Neuronal stem cell (in vitro differentiated cells): ENCODE measurements around the gene MTUS2. TPM values are rescaled to one million over a fixed set of nuclear protein-coding genes. Genes with fewer than 3 reads are reported as not detected.

Experiments used
- DNase-seq: peaks from one replicate; pipeline ENCODE4 v3.0.0-alpha.2; 2013; ENCODE audit warnings: low spot score
- H2AFZ ChIP-seq: one replicate; pipeline ENCODE4 v1.6.1; 2013; ENCODE audit warnings: mild to moderate bottlenecking, low read length, inconsistent platforms
- H2AK5ac ChIP-seq: 2 replicates; pipeline ENCODE4 v1.6.1; 2013; ENCODE audit warnings: low read depth, mild to moderate bottlenecking, inconsistent platforms, low read length, moderate library complexity, mixed read lengths
- H2BK120ac ChIP-seq: 2 replicates; pipeline ENCODE4 v1.6.1; 2013; ENCODE audit warnings: low read depth, mild to moderate bottlenecking, inconsistent platforms, low read length, moderate library complexity, mixed read lengths
- H2BK12ac ChIP-seq: one replicate; pipeline ENCODE4 v1.6.1; 2013; ENCODE audit warnings: low read length, inconsistent platforms
- H2BK15ac ChIP-seq: 2 replicates; pipeline ENCODE4 v1.6.1; 2013; ENCODE audit warnings: mild to moderate bottlenecking, low read length, inconsistent platforms, mixed read lengths
- H2BK5ac ChIP-seq: one replicate; pipeline ENCODE4 v1.6.1; 2013; ENCODE audit warnings: inconsistent platforms, mild to moderate bottlenecking, low read length, moderate library complexity
- H3K14ac ChIP-seq: one replicate; pipeline ENCODE4 v1.6.1; 2013; ENCODE audit warnings: low read length, inconsistent platforms
- H3K18ac ChIP-seq: 2 replicates; pipeline ENCODE4 v1.6.1; 2013; ENCODE audit warnings: low read length, inconsistent platforms
- H3K23ac ChIP-seq: 2 replicates; pipeline ENCODE4 v1.6.1; 2013; ENCODE audit warnings: low read depth, mild to moderate bottlenecking, mixed read lengths, low read length, inconsistent platforms; ENCODE audit not compliant: poor library complexity
- H3K27ac ChIP-seq: replicated peaks from 3 replicates; pipeline ENCODE4 v1.5.1; 2013; ENCODE audit warnings: low read length, inconsistent platforms
- H3K27me3 ChIP-seq, 3 experiments: 2 replicates each; pipeline ENCODE4 v1.6.1; 2013; ENCODE audit warnings: low read length in 3 of 3, mild to moderate bottlenecking in 2 of 3, inconsistent platforms in 1 of 3, low read depth in 1 of 3, mixed read lengths in 1 of 3, moderate library complexity in 1 of 3; ENCODE audit not compliant: control insufficient read depth in 3 of 3, insufficient read depth in 3 of 3
- H3K36me3 ChIP-seq, 2 donors: replicated peaks in 1 of 2; 2 replicates each; pipeline ENCODE4 v1.6.1; 2013; ENCODE audit warnings: low read length in 2 of 2; ENCODE audit not compliant: control insufficient read depth in 2 of 2, insufficient read depth in 2 of 2
- H3K4ac ChIP-seq: 2 replicates; pipeline ENCODE4 v1.6.1; 2013; ENCODE audit warnings: inconsistent platforms, mild to moderate bottlenecking, low read length, moderate library complexity
- H3K4me1 ChIP-seq, 2 donors: 1 replicate in 1 of 2; 2 replicates in 1 of 2; pipeline ENCODE4 v1.6.1; 2013; ENCODE audit warnings: low read length in 2 of 2, low read depth in 1 of 2; ENCODE audit not compliant: control insufficient read depth in 2 of 2, insufficient read depth in 1 of 2
- H3K4me2 ChIP-seq: one replicate; pipeline ENCODE4 v1.6.1; 2013; ENCODE audit warnings: mild to moderate bottlenecking, low read length, inconsistent platforms; ENCODE audit not compliant: insufficient read depth, poor library complexity, severe bottlenecking
- H3K4me3 ChIP-seq, 2 donors: 2 replicates each; pipeline ENCODE4 v1.5.1; 2013; ENCODE audit warnings: low read length in 2 of 2, mild to moderate bottlenecking in 2 of 2, inconsistent platforms in 1 of 2, moderate library complexity in 1 of 2
- H3K79me1 ChIP-seq: one replicate; pipeline ENCODE4 v1.6.1; 2013; ENCODE audit warnings: low read depth, mild to moderate bottlenecking, inconsistent platforms, low read length, moderate library complexity
- H3K9ac ChIP-seq: one replicate; pipeline ENCODE4 v1.6.1; 2013; ENCODE audit warnings: mild to moderate bottlenecking, low read depth, low read length, inconsistent platforms; ENCODE audit not compliant: poor library complexity
- H3K9me3 ChIP-seq, 2 donors: replicated peaks in 1 of 2; 2 replicates each; pipeline versions ENCODE3 to v1.6.1; 2013; ENCODE audit warnings: low read length in 2 of 2, mild to moderate bottlenecking in 2 of 2, inconsistent platforms in 1 of 2, low read depth in 1 of 2, mixed read lengths in 1 of 2, moderate library complexity in 1 of 2; ENCODE audit not compliant: control insufficient read depth in 2 of 2, insufficient read depth in 1 of 2
- H4K8ac ChIP-seq: one replicate; pipeline ENCODE4 v1.6.1; 2013; ENCODE audit warnings: low read depth, mild to moderate bottlenecking, inconsistent platforms, low read length, moderate library complexity
- H4K91ac ChIP-seq: one replicate; pipeline ENCODE4 v1.6.1; 2013; ENCODE audit warnings: low read length, low read depth, mild to moderate bottlenecking, inconsistent platforms; ENCODE audit not compliant: poor library complexity
- WGBS, 2 donors: extraction: QIAGEN DNeasy Blood & Tissue Kit; methylation state at CpG; one replicate each; pipeline ENCODE4 v1.1.7; 2013; ENCODE audit warnings: missing lambda C conversion rate in 2 of 2, mixed read lengths in 1 of 2; ENCODE audit not compliant: insufficient read length in 2 of 2, insufficient replicate concordance in 1 of 2; ENCODE audit errors: extremely low coverage in 2 of 2; 5-methylcytosine and 5-hydroxymethylcytosine counted together
- polyA plus RNA-seq, 2 experiments: library from polyadenylated mRNA; stranded (reverse); fragments of 200-250 nt; gene quantifications; one replicate each; pipeline ENCODE4 v1.2.3, GENCODE V29; 2013

The MTUS2 gene
- polyA plus RNA-seq (2013, experiment 1 of 2), result 0.13 TPM
- polyA plus RNA-seq (2013, experiment 2 of 2), result 0.18 TPM

DNA sequence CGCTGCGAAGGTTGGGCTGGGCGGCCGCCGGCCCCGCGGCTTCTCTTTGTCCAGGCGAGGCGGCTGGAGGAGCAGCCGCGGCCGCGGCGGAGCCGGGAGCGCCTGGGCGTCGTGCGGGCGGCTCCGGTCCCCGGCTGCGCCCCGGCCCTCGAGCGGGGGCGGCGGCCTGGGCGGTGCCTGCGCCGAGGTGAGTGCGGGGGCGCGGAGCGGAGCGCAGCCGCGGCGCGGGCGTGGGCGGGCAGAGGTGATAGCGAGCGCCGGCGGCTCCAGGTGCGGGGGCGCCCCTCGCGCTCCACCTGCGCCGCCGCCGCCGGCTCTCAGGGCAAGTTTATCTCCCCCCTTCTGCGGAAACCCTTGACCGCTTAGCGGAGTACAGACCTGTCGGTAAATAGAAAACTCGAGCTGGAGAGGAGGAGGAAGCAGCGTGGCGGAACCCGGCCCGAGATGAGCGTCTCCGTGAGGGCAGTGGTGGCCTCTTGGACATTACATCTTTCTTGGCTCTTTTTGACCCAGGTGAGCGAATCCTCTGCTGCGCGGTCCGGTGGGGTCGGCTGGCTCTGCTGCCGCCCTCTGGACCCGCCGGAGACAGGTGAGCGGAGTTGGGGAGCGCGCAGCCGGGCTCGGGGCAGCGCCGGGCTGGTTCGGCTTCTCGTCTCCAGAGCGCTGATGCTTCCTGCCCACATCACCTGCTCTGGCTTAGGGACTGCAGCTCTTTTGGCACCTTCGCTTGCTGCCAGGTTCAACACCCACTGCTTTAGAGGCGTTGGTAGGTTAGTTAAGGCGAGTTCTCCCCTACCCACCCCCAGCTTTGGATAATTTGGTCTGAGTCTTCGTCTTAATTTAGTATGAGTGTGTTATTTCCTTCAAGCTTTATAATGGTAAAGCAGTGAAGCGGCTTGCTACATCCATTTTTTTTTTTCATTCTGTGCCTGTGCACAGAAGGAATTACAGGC, at the start of gene MTUS2:
Gene MTUS2 (plus strand): TSS at position 241 of the 953 bp plus-strand sequence.
- Histone ChIP-seq H3K4me2 (peak within 1 kb of the TSS; percentile 99), H3K36me3 (no peaks in the 10 kb centered on the region), H2AK5ac (no peak within 1 kb of the TSS), H3K4ac (no peak within 1 kb of the TSS), H3K79me1 (no peaks in the 10 kb centered on the region), H3K9ac (peak within 1 kb of the TSS; percentile 57), H2BK120ac (no peak within 1 kb of the TSS), H3K4me1 (peaks cover 0 to 2% of the 10 kb centered on the region in 2 donors), H4K8ac (no peak within 1 kb of the TSS), H2AFZ (peak within 1 kb of the TSS; percentile 74), H2BK5ac (no peak within 1 kb of the TSS), H3K4me3 (peak within 1 kb of the TSS; percentile 25 to 82), H3K18ac (peak within 1 kb of the TSS; percentile 56), H2BK12ac (no peak within 1 kb of the TSS), H3K14ac (no peak within 1 kb of the TSS), H3K27ac (no peak within 1 kb of the TSS), H3K23ac (peak within 1 kb of the TSS; percentile 90), H3K9me3 (peaks cover 0 to 1% of the 10 kb centered on the region in 2 donors), H4K91ac (no peak within 1 kb of the TSS), H2BK15ac (no peak within 1 kb of the TSS), H3K27me3 (peaks cover 0 to 50% (median 23%) of the 10 kb centered on the region in 3 experiments)
- WGBS, 2 donors, result no CpG with 5 or more reads among the region's 89 CpGs
- peak; percentile 6 for DNase-seq

- Histone ChIP-seq H3K14ac (peak overlapping the region; percentile 82), H3K4me1 (no peaks in the 10 kb centered on the region), H2BK120ac (no peak overlapping the region), H3K4ac (no peak overlapping the region), H2BK12ac (peak overlapping the region; percentile 41), H3K27me3 (no peaks in the 10 kb centered on the region), H3K18ac (peak overlapping the region; percentile 71), H2BK15ac (no peak overlapping the region), H2AK5ac (peak overlapping the region; percentile 56), H3K9ac (peak overlapping the region; percentile 70), H4K8ac (peak overlapping the region; percentile 65), H3K4me3 (no peak overlapping the region), H3K36me3 (no peaks in the 10 kb centered on the region), H4K91ac (no peak overlapping the region), H3K79me1 (no peaks in the 10 kb centered on the region), H3K4me2 (no peak overlapping the region), H2AFZ (no peak overlapping the region), H3K27ac (no peak overlapping the region), H2BK5ac (no peak overlapping the region), H3K9me3 (peaks cover 0 to 2% of the 10 kb centered on the region in 2 donors), H3K23ac (no peak overlapping the region)
- no CpG with 5 or more reads among the region's 48 CpGs for WGBS, 2 donors
- DNase-seq, result no peak
Observed at GRCh38 chr13:28778308-28779215, 41.6 kb upstream of the MTUS2 start.

GRCh38 chr13:28792992-28793391, 27.1 kb upstream of the MTUS2 start:
- Histone ChIP-seq H3K4me2 (no peak overlapping the region), H3K4me1 (peaks cover 0 to 6% of the 10 kb centered on the region in 2 donors), H2BK5ac (no peak overlapping the region), H3K27me3 (peaks cover 0 to 3% (median 0%) of the 10 kb centered on the region in 3 experiments), H3K36me3 (no peaks in the 10 kb centered on the region), H3K79me1 (no peaks in the 10 kb centered on the region), H3K4me3 (no peak overlapping the region), H3K23ac (no peak overlapping the region), H3K9ac (no peak overlapping the region), H4K8ac (no peak overlapping the region), H3K14ac (no peak overlapping the region), H2BK15ac (no peak overlapping the region), H4K91ac (no peak overlapping the region), H2BK120ac (no peak overlapping the region), H3K9me3 (no peaks in the 10 kb centered on the region), H2AK5ac (no peak overlapping the region), H2AFZ (no peak overlapping the region), H3K18ac (no peak overlapping the region), H2BK12ac (no peak overlapping the region), H3K27ac (no peak overlapping the region), H3K4ac (no peak overlapping the region)
- WGBS, 2 donors, result no CpG with 5 or more reads among the region's 2 CpGs
- no peak for DNase-seq
